CD4-positive, alpha-beta memory T cell (primary cell): ENCODE results near the gene SIL1. TPM values are rescaled to one million over a fixed set of nuclear protein-coding genes. Genes with fewer than 3 reads are reported as not detected.

Experiments used
- CTCF ChIA-PET: fragments of 350-600 bp; sonication (Branson Sonifier 250); formaldehyde crosslinking; loops from one replicate; lab custom pipeline; 2021; ENCODE audit warnings: inconsistent platforms; ENCODE audit not compliant: partially characterized antibody; lab: Charles Lee
- POLR2A ChIA-PET: fragments of 350-600 bp; sonication (Branson Sonifier 250); formaldehyde crosslinking; loops from one replicate; lab custom pipeline; 2021; ENCODE audit not compliant: partially characterized antibody; lab: Charles Lee
- DNase-seq, 5 donors: peaks; one replicate each; pipeline versions ENCODE4 v3.0.0 to v3.0.0-alpha.2; 2020 to 2022; ENCODE audit warnings: mixed read lengths in 1 of 5
- H3K27ac ChIP-seq: one replicate; pipeline ENCODE4 v1.7.0; 2013; ENCODE audit warnings: low read depth, low read length
- H3K27me3 ChIP-seq: 2 replicates; pipeline ENCODE4 v1.7.0; 2013; ENCODE audit warnings: mild to moderate bottlenecking, low read length, moderate library complexity; ENCODE audit not compliant: insufficient read depth
- H3K36me3 ChIP-seq: 2 replicates; pipeline ENCODE4 v1.7.0; 2013; ENCODE audit warnings: mild to moderate bottlenecking, low read length, moderate library complexity; ENCODE audit not compliant: insufficient read depth
- H3K4me1 ChIP-seq: 2 replicates; pipeline ENCODE4 v1.7.0; 2013; ENCODE audit warnings: mild to moderate bottlenecking, low read length, moderate library complexity; ENCODE audit not compliant: insufficient read depth
- H3K4me3 ChIP-seq, 2 donors: one replicate each; pipeline ENCODE4 v1.7.0; 2013; ENCODE audit warnings: low read length in 2 of 2, mild to moderate bottlenecking in 1 of 2
- H3K9me3 ChIP-seq, 2 donors: one replicate each; pipeline ENCODE4 v1.7.0; 2013; ENCODE audit warnings: low read length in 2 of 2, control low read depth in 1 of 2; ENCODE audit not compliant: control insufficient read depth in 1 of 2
- H3K27ac Mint-ChIP-seq, 7 donors: one replicate each; pipeline ENCODE4 v1.8.0; 2020 to 2021; ENCODE audit warnings: mixed read lengths in 7 of 7, mild to moderate bottlenecking in 6 of 7, inconsistent platforms in 3 of 7, moderate library complexity in 3 of 7
- H3K27me3 Mint-ChIP-seq, 2 donors: one replicate each; pipeline ENCODE4 v1.8.0; 2020 to 2021; ENCODE audit warnings: mixed read lengths in 2 of 2
- H3K36me3 Mint-ChIP-seq, 2 donors: one replicate each; pipeline ENCODE4 v1.8.0; 2020 to 2021; ENCODE audit warnings: mixed read lengths in 2 of 2, inconsistent platforms in 1 of 2, mild to moderate bottlenecking in 1 of 2
- H3K4me1 Mint-ChIP-seq, 4 donors: one replicate each; pipeline ENCODE4 v1.8.0; 2020 to 2021; ENCODE audit warnings: mixed read lengths in 4 of 4, mild to moderate bottlenecking in 1 of 4
- H3K4me3 Mint-ChIP-seq, 8 donors: one replicate each; pipeline ENCODE4 v1.8.0; 2020 to 2021; ENCODE audit warnings: mixed read lengths in 8 of 8, mild to moderate bottlenecking in 7 of 8, moderate library complexity in 6 of 8, inconsistent platforms in 3 of 8
- H3K9me3 Mint-ChIP-seq, 8 donors: one replicate each; pipeline ENCODE4 v1.8.0; 2020 to 2021; ENCODE audit warnings: mixed read lengths in 8 of 8, mild to moderate bottlenecking in 5 of 8, inconsistent platforms in 3 of 8, moderate library complexity in 1 of 8
- intact Hi-C: fragments of 100-400 bp; cut with micrococcal nuclease; formaldehyde crosslinking; loops from one replicate; pipeline ENCODE4 v1.15.1; 2023
- polyA plus RNA-seq, 2 donors: library from polyadenylated mRNA; unstranded; fragments of 300-500 nt; fragmentation: Illumina TruSeq; gene quantifications; one replicate each; pipeline ENCODE4 v1.2.3, GENCODE V29; 2021
- total RNA-seq, 2 experiments: library from RNA; stranded (reverse); gene quantifications; one replicate each; pipeline ENCODE4 v1.2.3, GENCODE V29; 2021

SIL1 gene
- total and polyA plus RNA-seq, 4 experiments from 2014 or later = 12.2 to 16.7 (median 14.4) TPM

GRCh38 chr5:139190125-139190524 lies 8.0 kb downstream of the SIL1 start:
- CTCF ChIA-PET = no interaction called here
- Mint-ChIP-seq H3K27ac (peak overlapping the region in 2 of 7 donors; percentile 38 to 52), H3K36me3 (peaks cover 11 to 29% of the 10 kb centered on the region in 2 donors), H3K9me3 (peaks cover 0 to 4% (median 0%) of the 10 kb centered on the region in 8 donors), H3K27me3 (no peaks in the 10 kb centered on the region), H3K4me3 (no peak overlapping the region), H3K4me1 (peaks cover 3 to 16% (median 9%) of the 10 kb centered on the region in 4 donors)
- Histone ChIP-seq H3K4me3 (no peak overlapping the region), H3K9me3 (no peaks in the 10 kb centered on the region), H3K4me1 (no peaks in the 10 kb centered on the region), H3K27ac (no peak overlapping the region), H3K27me3 (no peaks in the 10 kb centered on the region), H3K36me3 (no peaks in the 10 kb centered on the region)
- POLR2A ChIA-PET = no interaction called here
- no peak for DNase-seq
- intact Hi-C loops = loop anchor here (10.0 kb wide), 1 partner anchor 925 kb away; the partner anchor contains the start of gene PURA

- no peaks in the 10 kb centered on the region for H3K36me3 ChIP-seq
- POLR2A ChIA-PET = no interaction called here
Observed at GRCh38 chr5:139188558-139189270, 9.5 kb downstream of the SIL1 start.

DNA sequence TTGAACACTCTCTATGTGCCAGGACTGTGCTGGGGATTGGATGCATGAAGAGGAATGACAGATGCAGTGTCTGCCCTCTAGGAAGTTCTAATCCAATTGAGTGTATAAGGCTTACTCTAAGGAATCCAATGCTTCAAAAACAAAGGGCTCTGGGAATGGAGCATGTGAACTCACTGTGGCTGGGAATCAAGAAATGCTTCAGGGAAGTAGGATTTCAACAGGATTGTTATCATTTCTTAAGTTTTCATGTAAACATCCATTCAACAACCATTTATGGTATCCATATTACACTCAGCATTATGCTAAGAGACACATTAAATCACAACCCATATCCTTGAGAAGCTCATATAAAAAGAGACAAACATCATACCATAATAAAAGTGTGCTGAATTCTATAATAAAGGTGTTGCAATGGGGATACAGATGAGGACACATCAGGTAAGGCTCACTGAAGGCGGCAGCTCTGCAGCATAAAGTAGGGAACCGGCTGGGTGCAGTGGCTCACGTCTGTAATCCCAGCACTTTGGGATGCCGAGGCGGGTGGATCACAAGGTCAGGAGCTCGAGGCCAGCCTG lies 11.3 kb downstream of the SIL1 start:
- DNase-seq = no peak
- H3K36me3 ChIP-seq = no peaks in the 10 kb centered on the region
- ChIA-PET POLR2A (no interaction called here), CTCF (interaction anchor here (1.1 kb wide), 1 partner anchor 11 kb away, joined by 3 read pairs; the partner anchor contains the start of gene SIL1)
- H3K9me3 Mint-ChIP-seq = peaks cover 0 to 2% (median 0%) of the 10 kb centered on the region in 8 donors
- intact Hi-C loops = no loop called here
- H3K4me1 Mint-ChIP-seq = peaks cover 3 to 9% (median 6%) of the 10 kb centered on the region in 4 donors
- no peak overlapping the region for H3K27ac Mint-ChIP-seq
- peaks cover 9 to 18% of the 10 kb centered on the region in 2 donors for H3K36me3 Mint-ChIP-seq
- no peaks in the 10 kb centered on the region for H3K9me3 ChIP-seq
- H3K4me3 Mint-ChIP-seq = no peak overlapping the region
- no peaks in the 10 kb centered on the region for H3K4me1 ChIP-seq
- H3K27me3 ChIP-seq = no peaks in the 10 kb centered on the region
- H3K27ac ChIP-seq = no peak overlapping the region
- H3K4me3 ChIP-seq = no peak overlapping the region
- no peaks in the 10 kb centered on the region for H3K27me3 Mint-ChIP-seq

More at GRCh38 chr5:139188558-139189270, 9.5 kb downstream of the SIL1 start:
- intact Hi-C loops = no loop called here
- CTCF ChIA-PET = interaction anchor here (0.7 kb wide), 1 partner anchor 72 kb away, joined by 3 read pairs; no protein-coding TSS in a partner anchor
- H3K4me1 Mint-ChIP-seq = peaks cover 3 to 7% (median 5%) of the 10 kb centered on the region in 4 donors
- Histone ChIP-seq H3K27ac (no peak overlapping the region), H3K9me3 (no peaks in the 10 kb centered on the region), H3K4me1 (no peaks in the 10 kb centered on the region), H3K27me3 (no peaks in the 10 kb centered on the region), H3K4me3 (no peak overlapping the region)
- H3K27me3 Mint-ChIP-seq = no peaks in the 10 kb centered on the region
- peaks cover 9 to 25% of the 10 kb centered on the region in 2 donors for H3K36me3 Mint-ChIP-seq
- H3K27ac Mint-ChIP-seq = peak overlapping the region in 1 of 7 donors; percentile 49
- no peak for DNase-seq
- H3K4me3 Mint-ChIP-seq = no peak overlapping the region
- peaks cover 0 to 2% (median 0%) of the 10 kb centered on the region in 8 donors for H3K9me3 Mint-ChIP-seq

GRCh38 chr5:139186261-139186660 lies 11.9 kb downstream of the SIL1 start:
- no peak overlapping the region for H3K27ac Mint-ChIP-seq
- no peak overlapping the region for H3K4me3 Mint-ChIP-seq
- peaks cover 0 to 2% (median 0%) of the 10 kb centered on the region in 8 donors for H3K9me3 Mint-ChIP-seq
- POLR2A ChIA-PET = no interaction called here
- H3K27me3 ChIP-seq = no peaks in the 10 kb centered on the region
- H3K4me1 Mint-ChIP-seq = peaks cover 3 to 9% (median 6%) of the 10 kb centered on the region in 4 donors
- no peaks in the 10 kb centered on the region for H3K36me3 ChIP-seq
- H3K4me1 ChIP-seq = no peaks in the 10 kb centered on the region
- no peaks in the 10 kb centered on the region for H3K9me3 ChIP-seq
- H3K27me3 Mint-ChIP-seq = no peaks in the 10 kb centered on the region
- intact Hi-C loops = no loop called here
- CTCF ChIA-PET = no interaction called here
- no peak for DNase-seq
- H3K36me3 Mint-ChIP-seq = peaks cover 9 to 19% of the 10 kb centered on the region in 2 donors
- H3K4me3 ChIP-seq = no peak overlapping the region
- H3K27ac ChIP-seq = no peak overlapping the region

GRCh38 chr5:139185589-139185988 lies 12.6 kb downstream of the SIL1 start:
- H3K4me1 ChIP-seq = no peaks in the 10 kb centered on the region
- no peak for DNase-seq
- H3K27ac ChIP-seq = no peak overlapping the region
- Mint-ChIP-seq H3K27ac (no peak overlapping the region), H3K4me3 (no peak overlapping the region), H3K27me3 (no peaks in the 10 kb centered on the region), H3K4me1 (peaks cover 3 to 9% (median 5%) of the 10 kb centered on the region in 4 donors), H3K9me3 (peaks cover 0 to 2% (median 0%) of the 10 kb centered on the region in 8 donors), H3K36me3 (peaks cover 9 to 22% of the 10 kb centered on the region in 2 donors)
- no peaks in the 10 kb centered on the region for H3K36me3 ChIP-seq
- H3K9me3 ChIP-seq = no peaks in the 10 kb centered on the region
- H3K27me3 ChIP-seq = no peaks in the 10 kb centered on the region
- no peak overlapping the region for H3K4me3 ChIP-seq
- ChIA-PET CTCF (no interaction called here), POLR2A (no interaction called here)
- intact Hi-C loops = no loop called here

DNA sequence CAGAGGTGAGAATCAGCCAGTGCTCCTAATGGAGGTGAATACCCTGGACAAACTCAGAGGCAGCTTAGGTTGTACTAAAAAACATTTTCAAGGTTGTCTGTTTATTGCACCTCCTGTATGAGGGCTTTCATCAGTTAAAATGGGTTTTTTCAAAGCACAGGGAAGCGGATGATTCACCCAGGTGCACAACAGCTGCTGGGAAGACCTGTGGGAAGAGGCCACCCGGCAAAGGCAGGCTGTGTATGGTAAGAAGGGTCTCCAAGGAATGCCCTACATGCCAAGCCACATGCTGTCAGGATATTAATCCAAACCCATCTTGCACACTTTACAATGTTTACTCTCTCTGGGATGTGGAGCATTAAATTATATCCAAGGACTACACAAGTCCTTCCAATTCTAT lies 14.7 kb downstream of the SIL1 start:
- intact Hi-C loops = no loop called here
- ChIA-PET POLR2A (no interaction called here), CTCF (interaction anchor here (0.8 kb wide), 1 partner anchor 67 kb away, joined by 3 read pairs; no protein-coding TSS in a partner anchor)
- Histone ChIP-seq H3K27me3 (no peaks in the 10 kb centered on the region), H3K27ac (no peak overlapping the region), H3K9me3 (no peaks in the 10 kb centered on the region), H3K4me3 (no peak overlapping the region), H3K36me3 (no peaks in the 10 kb centered on the region), H3K4me1 (no peaks in the 10 kb centered on the region)
- Mint-ChIP-seq H3K27ac (no peak overlapping the region), H3K4me3 (no peak overlapping the region), H3K4me1 (peaks cover 2 to 15% (median 9%) of the 10 kb centered on the region in 4 donors), H3K36me3 (peaks cover 7 to 19% of the 10 kb centered on the region in 2 donors), H3K27me3 (no peaks in the 10 kb centered on the region), H3K9me3 (peaks cover 0 to 2% (median 0%) of the 10 kb centered on the region in 8 donors)
- no peak for DNase-seq

GRCh38 chr5:139182528-139183296 lies 15.5 kb downstream of the SIL1 start:
- no peak overlapping the region for H3K27ac Mint-ChIP-seq
- Histone ChIP-seq H3K9me3 (no peaks in the 10 kb centered on the region), H3K36me3 (no peaks in the 10 kb centered on the region), H3K27ac (no peak overlapping the region), H3K27me3 (no peaks in the 10 kb centered on the region), H3K4me3 (no peak overlapping the region), H3K4me1 (no peaks in the 10 kb centered on the region)
- H3K36me3 Mint-ChIP-seq = peaks cover 6 to 14% of the 10 kb centered on the region in 2 donors
- intact Hi-C loops = no loop called here
- ChIA-PET CTCF (no interaction called here), POLR2A (no interaction called here)
- no peak overlapping the region for H3K4me3 Mint-ChIP-seq
- H3K9me3 Mint-ChIP-seq = no peaks in the 10 kb centered on the region
- no peaks in the 10 kb centered on the region for H3K27me3 Mint-ChIP-seq
- DNase-seq = no peak
- peaks cover 4 to 19% (median 12%) of the 10 kb centered on the region in 4 donors for H3K4me1 Mint-ChIP-seq
